ENCODE measurements around the gene STAC2.

GRCh38 chr17:39161962-39162361 is 63.8 kb downstream of the STAC2 start:
- TF ChIP-seq CTCF (IDR thresholded peaks at IDR 0.05; ENCODE audit: low read depth, low read length, poor library complexity, severe bottlenecking) (no peak), EZH2phosphoT487 (IDR thresholded peaks at IDR 0.05; ENCODE audit: borderline replicate concordance, low read length) (no peak)

Data from DOHH2 (cell line).